GM12891 (cell line): ENCODE data around the gene USP36.

Experiments used
- DNase-seq: peaks from one replicate; pipeline ENCODE4 v3.0.0; 2011; ENCODE audit warnings: low spot score; ENCODE audit not compliant: insufficient read length
- FAIRE-seq: peaks from 2 replicates; lab custom pipeline; 2011; peaks lifted over from hg19 to GRCh38; lab: Jason Lieb, UNC
- PAX5 ChIP-seq: IDR thresholded peaks from 2 replicates; pipeline ENCODE4 v1.6.1; 2011; ENCODE audit warnings: low read length, moderate library complexity, mild to moderate bottlenecking; ENCODE audit not compliant: insufficient read depth, severe bottlenecking
- POLR2A ChIP-seq: IDR thresholded peaks from 2 replicates; pipeline ENCODE4 v1.6.1; 2011; ENCODE audit warnings: low read depth, low read length, control low read depth
- POLR2AphosphoS5 ChIP-seq: IDR thresholded peaks from 2 replicates; pipeline ENCODE4 v1.6.1; 2011; ENCODE audit warnings: low read depth, low read length, control low read depth
- POU2F2 ChIP-seq: IDR thresholded peaks from 2 replicates; pipeline ENCODE4 v1.6.1; 2011; ENCODE audit warnings: low read depth, mild to moderate bottlenecking, control low read depth, low read length, moderate library complexity
- SPI1 ChIP-seq: IDR thresholded peaks from 2 replicates; pipeline ENCODE4 v1.6.1; 2011; ENCODE audit warnings: low read depth, low read length, control low read depth
- TAF1 ChIP-seq: IDR thresholded peaks from 2 replicates; pipeline ENCODE4 v1.6.1; 2011; ENCODE audit warnings: low read depth, low read length, control low read depth

USP36 gene

GRCh38 chr17:78774453-78774852 lies 66.2 kb downstream of the USP36 start:
- FAIRE-seq (no peak), DNase-seq (no peak)
- no peak for TF ChIP-seq SPI1
- TF ChIP-seq POLR2A: no peak

DNA sequence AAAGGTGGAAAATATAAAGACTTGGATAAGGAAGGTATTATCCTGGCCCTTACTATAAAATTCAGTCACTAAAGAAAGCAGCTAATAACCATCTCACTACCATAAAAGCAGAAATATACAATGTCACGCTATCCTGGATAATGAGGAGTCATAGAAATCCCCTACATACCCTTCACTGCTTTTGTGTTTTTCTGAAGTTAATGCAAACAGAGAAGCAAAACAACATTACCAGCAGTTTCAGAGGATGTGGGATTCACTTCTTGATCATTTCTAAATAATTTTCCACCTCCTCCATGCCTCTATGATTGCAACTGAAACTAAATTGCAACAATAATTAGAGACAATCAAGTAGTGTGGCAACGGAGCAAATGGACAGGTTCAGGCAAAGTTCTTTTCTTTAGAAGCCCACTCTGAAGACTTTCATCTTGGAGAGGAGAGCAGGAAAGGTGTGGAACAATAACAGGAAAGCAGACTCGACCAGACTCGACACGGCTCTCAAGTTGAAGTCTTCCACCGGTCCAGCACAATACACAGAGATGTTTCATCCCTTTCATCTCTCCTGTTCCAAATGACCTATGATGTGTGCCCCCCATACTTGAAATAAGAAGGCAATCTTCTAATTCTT lies 68.7 kb downstream of the USP36 start:
- FAIRE-seq: peak; percentile 82
- no peak for DNase-seq

GRCh38 chr17:78769196-78769773 lies 71.3 kb downstream of the USP36 start:
- DNase-seq (no peak), FAIRE-seq (peak; percentile 75)
- TF ChIP-seq TAF1 (no peak), PAX5 (no peak), POLR2A (no peak), SPI1 (no peak), POLR2AphosphoS5 (no peak; the same call in 1 of the 2 replicates), POU2F2 (no peak)

More for the DNA sequence above, 68.7 kb downstream of the USP36 start:
- TF ChIP-seq POU2F2: no peak
- no peak for TF ChIP-seq TAF1
- TF ChIP-seq POLR2AphosphoS5: peak; percentile 11; the same call in 1 of the 2 replicates
- TF ChIP-seq SPI1: peak; percentile 84
- TF ChIP-seq POLR2A: peak; percentile 39; the same call in 1 of the 2 replicates
- TF ChIP-seq PAX5: no peak

- no peak for TF ChIP-seq PAX5
- 0 out of 2 replicates have a peak, but pooled peaks have one; percentile 23 for TF ChIP-seq POLR2A
- FAIRE-seq: peak; percentile 5
- DNase-seq: no peak
Observed at GRCh38 chr17:78767806-78768205, 72.8 kb downstream of the USP36 start.

DNA sequence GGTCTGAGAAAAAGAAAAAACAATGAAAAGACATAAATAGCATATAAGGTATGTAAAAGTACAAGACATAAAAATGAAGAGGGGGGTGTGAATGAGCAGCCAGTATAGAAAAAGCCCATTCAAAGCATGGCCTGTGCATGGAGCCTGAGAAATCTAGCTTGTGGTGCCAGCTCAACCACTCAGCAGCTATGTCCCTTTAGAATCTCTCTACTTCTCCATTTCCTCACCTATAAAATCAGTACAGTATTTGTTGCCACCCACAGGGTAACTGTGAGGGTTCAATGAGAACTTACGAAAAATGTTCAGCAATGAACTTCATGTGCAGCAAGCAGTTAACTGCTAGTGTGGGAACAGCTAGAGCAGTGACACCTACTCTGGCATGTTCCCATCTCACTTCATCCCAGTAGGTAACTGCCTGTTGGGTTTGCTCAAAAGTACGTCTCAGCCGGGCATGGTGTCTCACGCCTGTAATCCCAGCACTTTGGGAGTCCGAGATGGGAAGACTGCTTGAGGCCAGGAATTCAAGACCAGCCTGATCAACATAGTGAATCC lies 73.8 kb downstream of the USP36 start:
- FAIRE-seq: peak; percentile 87
- TF ChIP-seq POLR2AphosphoS5 (0 out of 2 replicates have a peak, but pooled peaks have one; percentile 5), POLR2A (no peak)
- no peak for DNase-seq

GRCh38 chr17:78766225-78766624 lies 74.4 kb downstream of the USP36 start:
- no peak for FAIRE-seq
- TF ChIP-seq POLR2A: no peak
- no peak for TF ChIP-seq SPI1
- no peak for TF ChIP-seq PAX5
- no peak for TF ChIP-seq POLR2AphosphoS5
- no peak for TF ChIP-seq POU2F2
- TF ChIP-seq TAF1: no peak
- DNase-seq: no peak

GRCh38 chr17:78765821-78766220 lies 74.8 kb downstream of the USP36 start:
- FAIRE-seq: no peak
- TF ChIP-seq TAF1 (no peak), PAX5 (no peak), POLR2A (no peak)
- DNase-seq: no peak

DNA sequence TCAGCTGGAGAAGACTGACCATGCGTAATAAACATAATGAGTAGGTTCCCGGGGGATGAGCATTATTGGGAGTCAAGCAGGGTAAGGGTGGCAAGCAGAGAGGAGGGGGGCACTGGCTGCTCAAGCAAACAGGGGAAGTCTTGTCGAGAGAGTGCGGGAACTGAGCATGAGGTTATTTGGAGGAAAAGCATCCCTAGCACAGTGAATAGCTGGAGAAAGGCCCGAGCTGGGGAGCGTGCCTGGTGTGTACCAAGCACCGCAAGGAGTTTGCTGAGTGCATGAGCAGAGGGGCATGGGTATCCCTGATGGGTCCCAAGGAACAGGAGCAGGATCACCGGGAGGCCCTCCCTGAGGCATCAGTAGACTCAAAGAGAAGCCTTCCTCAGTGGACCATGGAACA lies 75.7 kb downstream of the USP36 start:
- no peak for TF ChIP-seq TAF1
- no peak for TF ChIP-seq POLR2A
- no peak for TF ChIP-seq PAX5
- TF ChIP-seq SPI1: no peak
- no peak for TF ChIP-seq POU2F2
- no peak for TF ChIP-seq POLR2AphosphoS5
- peak; percentile 52 for FAIRE-seq
- DNase-seq: no peak

GRCh38 chr17:78763561-78763960 lies 77.1 kb downstream of the USP36 start:
- DNase-seq: no peak
- no peak for TF ChIP-seq SPI1
- TF ChIP-seq POLR2AphosphoS5: no peak
- TF ChIP-seq POLR2A: no peak
- no peak for TF ChIP-seq TAF1
- TF ChIP-seq POU2F2: no peak
- no peak for FAIRE-seq

DNA sequence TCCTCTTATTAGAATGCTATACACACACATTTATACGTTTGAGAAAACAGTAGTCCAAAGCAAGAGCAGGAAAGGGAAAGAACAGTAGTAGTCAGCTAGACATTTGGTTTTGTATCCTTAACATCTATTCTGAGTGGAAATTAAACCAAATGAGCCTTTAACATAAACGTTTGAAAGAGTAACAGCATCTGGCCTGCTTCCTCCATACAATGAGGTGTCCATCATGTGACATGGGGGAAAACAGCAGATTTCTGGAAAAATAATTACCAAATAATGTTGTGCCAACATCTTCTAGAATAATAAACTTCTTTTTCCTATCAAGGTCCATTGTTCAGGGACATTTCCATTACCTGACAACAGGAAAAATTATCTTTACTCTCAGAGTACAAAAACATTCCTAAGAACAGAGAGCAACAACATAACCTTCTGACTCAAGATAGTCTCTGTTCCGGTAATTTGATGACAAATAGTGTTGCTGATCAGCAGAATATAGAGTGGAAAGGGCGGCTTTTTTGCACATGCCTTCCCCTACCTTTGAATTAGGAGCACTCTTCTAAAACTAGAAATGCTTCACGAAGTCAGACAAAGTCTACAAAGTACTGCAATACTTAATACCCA lies 78.7 kb downstream of the USP36 start:
- TF ChIP-seq POU2F2 (no peak), SPI1 (no peak), POLR2A (peak; percentile 17; the same call in 1 of the 2 replicates), PAX5 (no peak), TAF1 (no peak), POLR2AphosphoS5 (no peak)
- FAIRE-seq (no peak), DNase-seq (no peak)
